GM20431 (cell line): ENCODE results near the gene IL22RA1.

Experiments used
- in situ Hi-C: fragments of 300-500 bp; cut with MseI, MboI; formaldehyde crosslinking; loops from one replicate; pipeline ENCODE4 v1.15.0; 2020; ENCODE audit warnings: low sequenced_read_pairs; ENCODE audit not compliant: unreplicated experiment

The IL22RA1 gene

DNA sequence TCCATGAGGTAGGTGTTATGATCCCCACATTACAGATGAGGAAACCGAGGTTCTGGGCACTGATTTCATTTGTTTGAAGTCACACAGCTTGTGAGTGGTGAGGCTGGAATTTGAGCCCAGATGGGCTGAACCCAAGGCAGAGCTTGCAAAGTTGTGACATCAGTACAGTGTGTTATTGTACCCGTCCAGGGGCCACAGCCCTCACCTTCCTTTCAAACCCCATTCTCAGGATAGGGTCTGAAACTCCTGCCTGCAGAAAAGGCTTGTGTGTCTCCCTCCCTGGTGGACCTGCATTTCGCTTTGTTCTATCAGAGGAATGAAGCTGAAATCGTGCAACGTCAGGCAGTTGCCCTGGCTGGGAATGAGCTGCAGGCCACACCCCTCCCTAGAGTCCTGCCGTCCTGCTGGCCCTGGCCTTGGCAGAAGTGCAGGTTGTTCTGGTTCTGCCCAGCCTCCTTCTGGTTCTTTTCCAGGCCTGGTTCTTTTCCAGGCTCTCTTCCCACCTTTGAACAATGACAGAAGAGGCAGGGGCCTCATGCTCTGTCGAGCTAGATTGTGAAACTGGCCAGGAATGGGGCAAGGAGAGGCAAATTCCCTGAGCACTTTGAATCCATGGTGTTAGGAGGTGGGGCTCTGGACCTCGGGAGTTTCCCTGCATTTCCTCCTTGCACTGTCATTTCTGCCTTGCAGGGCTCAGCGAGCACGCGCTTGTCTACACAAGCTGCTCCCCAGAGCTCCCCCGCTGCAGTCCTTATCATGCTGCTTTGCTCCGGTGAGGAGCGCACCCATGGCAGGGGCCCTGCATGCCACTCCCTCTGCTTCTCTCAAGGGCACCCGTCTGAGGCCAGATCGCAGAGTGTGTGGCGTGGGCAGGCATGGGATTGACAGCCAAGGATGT lies 22.8 kb downstream of the IL22RA1 start:
- in situ Hi-C loops = no loop called here

DNA sequence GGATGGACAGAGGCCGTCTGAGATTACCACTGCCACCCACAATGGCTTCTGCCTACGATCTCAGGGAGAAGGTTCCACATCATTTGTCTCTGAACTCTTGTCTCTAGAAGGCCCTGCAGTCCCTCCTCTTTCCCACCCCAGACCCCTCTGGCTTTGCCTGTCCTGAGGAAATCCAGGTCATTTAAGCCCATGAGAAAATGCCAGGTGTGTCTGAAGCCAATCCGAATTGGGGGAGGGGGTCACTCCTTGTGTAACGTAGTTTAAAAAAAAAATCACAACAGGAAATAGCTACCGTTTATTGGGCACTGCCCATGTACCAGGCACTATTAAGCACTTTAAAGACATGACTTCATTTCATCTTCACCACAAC lies 23.5 kb downstream of the IL22RA1 start:
- in situ Hi-C loops = no loop called here

DNA sequence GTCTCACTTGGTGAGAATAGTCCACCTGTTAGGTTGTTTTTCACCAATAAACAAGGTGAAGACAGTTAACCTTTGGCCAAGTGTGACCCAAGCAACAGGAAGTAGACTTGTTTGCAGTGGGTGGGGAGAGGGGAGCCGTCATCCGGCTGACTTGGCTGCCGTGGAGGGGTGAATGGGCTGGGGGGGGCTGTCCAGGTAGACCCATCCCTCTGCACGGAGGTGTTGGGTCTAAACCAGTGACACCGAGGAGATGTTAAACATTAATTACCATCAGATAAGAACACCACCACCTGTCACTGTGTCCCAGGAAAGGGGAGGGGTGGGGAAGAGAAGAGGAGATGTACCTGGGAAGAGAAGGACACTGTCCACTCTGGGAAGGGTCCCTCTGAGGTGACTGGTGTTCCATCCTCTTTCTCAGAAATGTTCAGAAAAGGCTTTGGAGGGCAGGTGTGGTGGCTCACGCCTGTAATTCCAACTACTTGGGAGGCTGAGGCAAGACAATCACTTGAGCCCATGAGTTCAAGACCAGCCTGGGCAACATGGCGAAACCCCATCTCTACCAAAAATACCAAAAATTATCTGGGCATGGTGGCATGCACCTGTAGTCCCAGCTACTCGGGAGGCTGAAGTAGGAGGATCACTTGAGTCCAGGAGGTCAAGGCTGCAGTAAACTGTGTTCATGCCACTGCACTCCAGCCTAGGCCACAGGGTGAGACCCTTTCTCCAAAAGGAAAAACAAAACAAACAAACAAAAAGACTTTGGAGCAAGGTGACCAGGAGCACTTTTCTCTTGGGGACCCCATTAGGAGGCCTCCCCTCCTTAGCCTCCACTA lies 24.3 kb downstream of the IL22RA1 start:
- in situ Hi-C loops = no loop called here

DNA sequence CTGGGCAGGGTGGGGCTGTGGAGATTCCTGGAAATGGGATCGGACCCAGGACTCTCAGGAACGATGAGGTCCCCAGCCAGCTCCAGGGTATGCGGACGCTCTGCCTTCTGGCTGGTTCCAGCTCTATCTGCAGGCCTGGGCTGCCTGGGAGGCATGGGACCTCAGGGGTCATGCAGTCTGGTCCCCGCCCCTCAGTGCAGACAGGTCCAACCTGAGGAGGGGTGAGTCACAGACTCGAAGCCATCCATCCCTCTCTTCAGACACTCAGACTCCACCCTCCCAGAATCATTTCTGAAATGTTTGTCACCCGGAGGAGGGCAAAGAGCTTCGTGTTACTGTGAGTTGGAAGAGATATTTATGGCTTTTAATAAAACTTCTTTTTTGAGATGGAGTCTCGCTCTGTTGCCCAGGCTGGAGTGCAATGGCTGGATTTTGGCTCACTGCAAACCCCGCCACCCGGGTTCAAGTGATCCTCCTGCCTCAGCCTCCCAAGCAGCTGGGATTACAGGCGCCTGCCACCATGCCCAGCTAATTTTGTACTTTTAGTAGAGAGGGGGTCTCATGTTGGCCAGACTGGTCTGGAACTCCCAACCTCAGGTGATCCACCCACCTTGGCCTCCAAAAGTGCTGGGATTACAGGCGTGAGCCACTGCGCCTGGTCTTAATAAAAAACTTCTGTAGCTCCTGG lies 25.1 kb downstream of the IL22RA1 start:
- in situ Hi-C loops = no loop called here

DNA sequence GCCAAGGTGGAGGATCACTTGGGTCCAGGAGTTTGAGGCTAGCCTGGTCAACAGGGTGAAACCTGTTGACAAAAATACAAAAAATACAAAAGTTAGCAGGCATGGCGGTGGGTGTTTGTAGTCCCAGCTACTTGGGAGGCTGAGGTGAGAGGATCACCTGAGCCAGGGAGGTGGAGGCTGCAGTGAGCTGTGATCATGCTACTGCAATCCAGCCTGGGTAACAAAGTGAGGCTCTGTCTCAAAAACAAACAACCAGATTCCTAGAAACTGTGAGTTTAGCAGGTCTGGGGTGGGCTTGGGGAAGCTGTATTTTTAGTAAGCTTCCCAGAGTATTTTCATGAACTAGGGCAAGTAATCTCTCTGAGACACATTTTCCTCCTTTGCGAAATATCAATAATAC lies 25.8 kb downstream of the IL22RA1 start:
- in situ Hi-C loops = no loop called here

DNA sequence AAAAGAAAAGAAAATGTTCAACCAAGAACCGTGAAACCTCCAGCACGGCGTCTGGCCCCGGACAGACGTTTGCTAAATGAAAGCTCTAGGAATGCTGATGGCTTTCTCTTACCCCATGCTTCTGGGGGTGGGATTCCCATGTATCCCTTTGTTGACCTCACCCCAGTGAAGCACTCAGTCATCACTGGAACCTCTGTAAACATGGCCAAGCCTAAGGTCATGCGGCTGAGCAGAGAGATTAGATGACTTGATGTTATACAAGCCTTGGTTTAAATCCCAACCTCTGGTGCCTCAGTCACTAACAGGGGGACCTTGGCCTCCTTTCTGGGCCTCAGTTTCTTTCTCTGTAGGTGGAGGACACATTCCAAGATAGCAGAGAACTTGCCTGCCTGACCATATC lies 28.2 kb downstream of the IL22RA1 start:
- in situ Hi-C loops = no loop called here

DNA sequence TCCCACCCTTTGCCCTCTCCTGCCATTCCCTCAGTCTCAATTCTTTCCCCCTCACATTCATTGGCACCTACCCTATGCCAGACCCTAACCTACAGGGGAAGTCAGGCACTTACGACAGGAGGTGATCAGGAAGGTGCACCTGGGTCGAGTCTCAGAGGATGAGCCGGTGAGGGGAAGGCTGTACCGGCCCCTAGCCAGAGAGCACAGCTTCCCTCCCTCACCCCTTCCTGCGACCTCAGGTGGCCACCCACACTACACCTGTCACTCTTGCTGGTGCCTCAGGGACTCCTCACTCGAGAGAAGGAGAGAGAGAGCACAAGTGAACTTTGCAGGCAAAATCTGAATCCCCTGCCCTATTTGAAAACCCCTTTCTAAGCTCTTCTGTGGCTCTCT lies 29.3 kb downstream of the IL22RA1 start:
- in situ Hi-C loops = no loop called here

DNA sequence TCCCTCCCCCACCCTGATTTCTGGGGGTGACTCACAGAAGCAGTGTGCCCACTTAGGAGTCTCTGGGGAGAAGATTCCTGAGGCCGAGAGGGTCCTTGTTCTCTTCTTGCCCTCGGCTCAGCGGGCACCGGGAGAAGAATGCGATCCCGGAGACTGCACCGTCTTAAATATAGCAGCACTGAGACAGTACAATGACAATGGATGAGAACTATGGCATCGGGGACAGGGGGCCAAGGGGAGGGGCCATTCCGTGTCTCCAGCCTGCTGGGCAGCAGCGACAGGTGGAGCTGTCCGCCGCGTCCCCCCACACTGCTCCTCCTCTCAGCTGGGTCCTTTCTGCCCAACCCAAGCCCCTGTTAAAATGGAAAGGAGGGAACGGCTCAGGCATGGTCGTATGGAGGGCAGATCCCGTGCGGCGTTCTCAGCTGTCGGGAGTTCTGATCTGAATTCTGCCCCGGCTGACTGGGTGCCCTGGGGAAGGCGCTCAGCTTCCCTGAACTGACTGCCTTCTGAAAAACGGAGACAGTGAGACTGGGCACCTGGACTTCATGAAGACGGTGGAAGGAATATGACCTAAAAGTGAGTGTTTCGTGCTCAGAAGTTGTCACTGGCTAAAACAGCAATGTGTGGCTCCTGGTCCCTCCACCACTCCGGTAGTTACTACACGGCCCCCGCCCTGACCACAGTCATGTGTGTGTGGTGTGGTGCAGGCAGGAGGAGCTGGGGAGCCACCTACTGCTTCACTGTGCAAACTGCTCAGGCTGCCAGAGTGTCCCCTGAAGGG lies 30.8 kb downstream of the IL22RA1 start, which contains the start of gene MYOM3:
Gene MYOM3 (minus strand): TSS at position 140 of the 784 bp plus-strand sequence. CDS start 3,499 bp downstream, outside the sequence.
- in situ Hi-C loops = no loop called here

DNA sequence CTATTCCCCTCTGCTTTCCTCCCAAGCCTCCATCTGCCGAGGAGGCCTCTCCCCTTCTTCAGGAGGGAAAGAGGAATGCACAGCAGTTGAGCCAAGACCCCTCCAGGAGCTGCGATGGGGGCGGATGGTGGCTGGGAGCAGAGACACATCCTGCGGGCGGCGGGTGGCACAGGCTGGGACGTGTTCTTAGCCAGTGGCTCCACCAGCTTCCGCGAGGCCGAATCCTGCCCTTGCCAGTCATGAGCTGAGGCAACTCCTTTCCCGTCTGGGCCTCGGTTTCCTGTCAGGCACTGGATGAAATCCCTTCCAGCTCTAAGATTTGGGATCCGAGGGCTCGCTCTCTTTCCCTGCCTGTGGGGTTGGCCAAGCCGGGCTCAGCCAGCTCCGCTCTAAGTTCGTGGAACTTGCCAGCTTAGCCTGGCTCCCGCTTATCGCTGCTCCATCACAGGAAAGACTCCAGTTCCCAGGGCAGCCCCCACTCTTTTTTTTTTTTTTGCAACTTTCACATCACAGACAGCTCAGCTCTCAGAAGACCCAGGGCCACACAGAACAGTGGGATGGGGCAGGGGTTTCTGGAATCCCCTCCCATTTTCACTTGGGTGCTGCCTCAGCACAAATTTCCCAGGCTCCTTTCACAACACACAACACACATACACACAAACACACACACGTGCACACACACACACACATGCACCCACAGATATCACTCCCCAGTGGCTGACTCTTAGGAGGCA lies 31.5 kb downstream of the IL22RA1 start:
- in situ Hi-C loops = no loop called here

DNA sequence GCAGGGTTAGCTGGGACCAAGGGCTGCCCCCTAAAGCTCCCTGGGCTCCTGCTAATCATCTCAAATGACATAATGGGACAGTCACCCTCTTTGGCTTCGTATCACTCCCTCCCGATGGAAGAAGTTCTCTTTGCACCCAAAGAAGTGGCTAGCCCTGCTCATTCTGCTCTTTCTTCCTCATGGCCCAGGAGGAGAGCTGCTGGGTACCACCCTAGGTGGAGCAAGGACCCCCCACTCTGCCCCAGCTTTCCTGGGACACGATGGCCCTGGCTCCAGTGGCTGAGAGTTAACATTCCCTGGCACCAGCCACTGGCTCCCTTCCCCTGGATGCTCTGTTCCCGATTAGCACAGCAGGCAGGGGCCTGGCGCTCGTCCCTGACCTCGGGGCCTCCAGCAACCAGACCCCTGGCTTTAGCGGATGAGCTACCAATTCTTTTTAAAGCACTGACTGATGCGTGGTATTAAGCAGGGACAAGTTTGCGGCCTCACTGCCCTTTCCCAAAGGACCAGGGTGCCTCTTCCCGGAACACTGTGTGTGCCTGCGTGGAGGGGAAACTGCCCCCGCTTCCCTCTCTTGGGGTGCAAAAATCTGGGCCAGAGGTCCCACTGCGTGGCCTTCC lies 32.2 kb downstream of the IL22RA1 start:
- in situ Hi-C loops = no loop called here

DNA sequence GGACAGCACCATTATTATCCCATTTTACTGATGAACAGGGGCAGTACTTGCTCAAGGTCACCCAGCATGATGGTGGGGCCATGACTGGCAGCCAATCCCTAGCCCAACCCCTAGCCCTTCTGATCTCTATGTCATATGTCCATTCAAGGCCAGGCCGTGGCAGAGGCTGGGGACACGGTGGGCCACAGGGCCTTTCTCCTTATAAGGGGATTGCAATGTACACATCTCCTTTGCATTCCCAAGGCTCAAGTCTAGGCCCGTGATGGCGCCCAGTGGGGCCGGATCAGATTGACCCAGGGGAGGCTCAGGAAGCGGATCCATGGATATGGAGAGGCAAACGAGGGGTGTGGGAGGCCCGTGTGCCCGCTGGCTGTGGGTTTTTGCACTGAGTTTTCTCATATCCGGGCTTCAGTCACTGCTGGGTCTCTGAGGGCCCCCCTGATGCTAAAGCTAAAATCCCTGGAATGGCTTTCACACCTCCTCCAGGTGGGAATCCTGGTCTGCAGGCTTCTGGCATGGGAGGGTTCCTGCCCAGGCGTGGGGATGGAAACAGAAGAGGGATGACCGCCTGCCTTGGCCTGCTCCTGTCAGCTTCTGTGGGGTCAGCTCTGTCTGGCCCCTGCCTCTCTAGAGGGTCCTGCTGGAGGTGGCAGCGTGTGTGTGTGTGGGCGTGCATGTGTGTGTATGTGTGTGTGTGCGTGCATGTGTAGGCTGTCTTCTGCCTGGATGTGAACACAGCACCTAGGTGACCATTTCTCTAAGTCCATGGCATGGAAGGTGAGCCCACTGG lies 33.1 kb downstream of the IL22RA1 start:
- in situ Hi-C loops = no loop called here

DNA sequence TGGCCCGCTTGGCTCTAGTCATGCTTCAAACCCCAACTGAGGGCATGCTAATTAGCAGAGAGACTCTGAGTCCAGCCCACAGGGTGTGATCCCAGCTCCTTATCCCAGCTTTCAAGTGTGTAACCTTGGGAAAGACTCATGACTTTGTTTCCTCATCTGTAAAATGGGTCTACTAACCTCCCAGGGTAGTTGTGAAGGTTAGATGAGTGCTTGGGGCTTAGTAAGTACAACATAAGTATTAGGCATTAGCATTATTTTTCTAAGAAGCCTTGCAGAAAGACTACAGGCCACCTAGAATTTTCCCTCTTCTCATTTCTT lies 33.8 kb downstream of the IL22RA1 start:
- in situ Hi-C loops = no loop called here

DNA sequence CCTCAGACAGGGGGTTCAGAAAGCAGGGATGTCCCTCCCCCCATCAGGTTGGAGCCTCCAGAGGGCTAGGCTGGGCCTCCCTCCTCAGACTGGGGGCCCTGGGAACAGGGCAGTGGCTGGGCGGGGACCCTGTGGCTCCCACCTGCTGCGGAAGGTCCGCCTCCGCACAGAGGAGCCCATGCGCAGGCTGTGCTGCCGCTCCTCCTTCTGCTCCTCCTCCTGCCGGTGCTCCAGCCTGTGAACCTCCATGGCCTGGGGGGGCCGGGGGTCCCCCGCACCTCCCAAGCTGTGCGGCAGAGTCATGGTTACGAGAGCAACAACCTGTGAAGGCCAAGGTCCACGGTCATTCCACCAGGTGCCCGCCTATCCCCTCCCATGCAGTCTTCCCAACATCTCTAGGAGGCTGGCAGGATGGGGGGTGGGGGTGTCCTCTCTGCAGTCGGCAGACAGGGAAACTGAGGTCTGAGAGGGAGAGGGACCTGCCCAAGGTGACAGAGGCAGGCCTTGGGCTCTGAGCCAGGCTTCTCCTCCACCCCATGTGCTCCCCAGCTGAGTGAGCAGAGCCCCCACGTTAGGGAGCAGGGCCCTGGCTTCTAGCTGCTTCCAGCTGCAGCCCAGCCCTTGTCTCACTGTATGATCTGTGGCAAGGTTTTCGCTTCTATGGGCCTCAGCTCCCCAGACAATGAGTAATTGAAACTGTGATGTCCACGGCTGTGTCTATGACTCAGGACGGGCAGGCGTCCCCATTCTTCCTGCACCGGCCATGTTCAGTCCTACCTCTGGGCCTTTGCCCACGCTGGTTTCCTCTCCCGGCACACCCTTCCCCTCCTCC lies 34.4 kb downstream of the IL22RA1 start:
- in situ Hi-C loops = no loop called here

DNA sequence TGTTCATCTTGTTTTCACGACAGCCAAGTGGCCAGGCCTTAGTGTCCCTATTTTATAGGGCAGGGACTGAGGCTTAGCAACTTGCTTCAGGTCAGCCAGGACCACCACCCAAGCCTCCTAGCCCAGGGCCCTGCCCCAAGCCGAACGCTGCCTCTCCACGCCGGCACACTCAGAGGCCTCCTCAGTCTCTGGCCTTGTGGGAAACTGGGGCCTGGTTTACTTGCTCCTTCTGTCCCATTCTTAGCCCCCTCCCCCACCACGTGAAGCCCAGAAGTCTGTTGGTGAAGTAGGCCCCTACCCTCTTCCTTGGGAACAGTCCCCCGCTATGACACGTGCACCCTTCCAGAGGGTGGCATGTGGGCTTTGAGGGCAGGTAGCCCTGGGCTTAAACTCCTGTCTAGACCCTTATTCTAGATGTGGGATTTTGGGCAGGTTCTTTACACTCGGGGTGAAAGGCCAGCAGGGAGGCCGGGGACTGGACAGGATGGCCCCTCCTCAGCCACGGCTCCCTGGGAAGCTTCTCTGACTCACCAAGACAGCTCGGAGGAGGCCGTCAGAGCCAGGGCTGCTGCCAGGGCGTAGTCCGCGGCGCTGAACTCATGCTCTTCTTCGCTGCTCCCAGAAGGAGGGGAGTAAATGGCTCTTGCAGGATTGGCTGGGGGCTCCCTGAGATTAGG lies 35.3 kb downstream of the IL22RA1 start:
- in situ Hi-C loops = no loop called here

DNA sequence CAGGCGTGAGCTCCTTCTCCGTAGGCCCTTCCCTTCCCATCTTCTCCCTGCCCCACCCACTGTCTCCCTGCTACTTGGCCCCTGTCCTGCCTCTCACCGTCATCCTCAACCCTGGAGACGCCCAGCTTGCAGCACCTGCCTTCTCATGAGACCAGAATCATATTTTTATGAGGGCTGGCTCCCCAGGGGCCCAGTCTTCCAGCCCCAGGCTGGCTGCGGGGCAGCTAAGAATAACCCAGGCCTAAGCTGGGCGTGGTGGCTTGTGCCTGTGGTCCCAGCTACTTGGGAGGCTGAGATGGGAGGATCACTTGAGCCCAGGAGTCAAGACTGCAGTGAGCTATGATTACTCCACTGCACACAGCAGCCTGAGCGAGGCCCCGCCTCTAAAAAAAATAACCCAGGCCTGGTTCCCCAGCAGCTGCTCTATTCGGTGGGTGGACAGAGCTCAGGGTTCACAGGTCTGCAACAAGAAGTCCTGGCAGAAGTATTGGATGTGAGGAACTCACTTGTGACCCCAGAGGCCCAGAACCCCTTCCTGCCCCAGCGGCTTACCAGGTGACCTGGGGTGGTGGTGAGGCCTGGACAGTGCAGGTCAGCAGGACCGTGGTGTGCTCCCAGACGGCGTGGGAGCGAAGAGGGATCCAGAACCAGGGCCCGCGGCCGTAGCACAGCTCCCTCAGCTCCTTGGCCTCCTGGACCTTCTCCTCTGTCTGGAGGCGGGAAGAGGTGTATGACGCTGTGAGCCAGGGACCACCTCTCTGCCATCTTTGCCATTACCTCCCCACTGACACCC lies 37.4 kb downstream of the IL22RA1 start:
- in situ Hi-C loops = no loop called here

DNA sequence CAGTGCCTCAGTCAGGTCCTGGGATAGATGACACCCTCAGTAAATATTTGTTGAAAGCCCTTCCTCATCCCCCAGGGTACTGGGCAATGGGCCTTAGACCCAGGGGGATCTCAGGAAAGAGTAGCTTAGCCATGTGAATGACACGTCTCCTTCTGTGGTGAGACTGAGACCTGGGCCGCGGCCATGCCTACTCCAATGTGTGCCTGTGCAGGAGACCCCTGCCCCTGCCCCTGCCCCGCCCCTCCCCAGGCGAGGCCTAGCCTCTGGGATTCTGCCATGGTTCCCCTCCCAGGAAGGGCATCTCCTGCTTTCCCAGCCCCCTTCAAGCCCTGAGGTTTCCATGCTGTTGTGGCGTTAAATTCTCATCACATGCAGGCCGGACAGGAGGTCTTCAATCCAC lies 38.1 kb downstream of the IL22RA1 start:
- in situ Hi-C loops = no loop called here
